PC-9 (cell line): Measurements from ENCODE around the gene OR10Z1.

Source experiments
- CTCF ChIP-seq: fragments of 200-600 bp; sonication (generic); conservative IDR thresholded peaks from 2 replicates; pipeline ENCODE4 v1.6.1; 2017; ENCODE audit warnings: mixed run types, antibody characterized with exemption, mild to moderate bottlenecking, moderate library complexity
- EZH2 ChIP-seq: fragments of 200-600 bp; sonication (generic); IDR thresholded peaks from 2 replicates; pipeline ENCODE4 v1.8.0; 2017; ENCODE audit warnings: antibody characterized with exemption, low read depth

GRCh38 chr1:158563853-158564252 lies 41.2 kb upstream of the OR10Z1 start:
- TF ChIP-seq CTCF (no peak), EZH2 (no peak)
